OCI-M2 (cell line): ENCODE results near the gene AAMDC.
"Not testable (repeated sequence)": the region's sequence is repeated elsewhere in the genome, so short reads cannot be mapped to it uniquely, and the experiment has no call there.

Experiments used
- DNase-seq: peaks from one replicate; lab custom pipeline; 2025; ENCODE audit not compliant: unreplicated experiment; lab: John Stamatoyannopoulos, UW

AAMDC gene

DNA sequence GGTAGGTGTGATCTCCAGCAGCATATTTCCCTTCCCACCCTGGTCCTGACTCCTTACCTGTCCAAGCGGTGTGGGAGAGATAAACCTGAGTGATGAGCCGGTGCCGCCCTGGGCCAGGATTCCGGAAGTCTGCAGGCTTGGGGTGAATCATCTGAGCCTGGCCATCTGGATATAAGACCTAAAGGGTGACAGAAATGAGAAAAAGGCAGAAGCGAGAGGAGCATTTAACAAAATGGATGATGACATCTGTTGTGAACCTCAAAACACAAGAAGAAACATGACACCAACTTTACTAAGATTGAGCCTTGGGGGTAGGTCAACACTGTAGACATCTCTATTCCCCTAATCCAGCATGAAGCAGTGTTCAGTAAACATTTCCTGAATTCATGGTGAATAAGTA lies 62.8 kb downstream of the AAMDC start:
- no peak for DNase-seq

- DNase-seq: no peak
Measured at GRCh38 chr11:77884186-77884828, 63.4 kb downstream of the AAMDC start.

DNA sequence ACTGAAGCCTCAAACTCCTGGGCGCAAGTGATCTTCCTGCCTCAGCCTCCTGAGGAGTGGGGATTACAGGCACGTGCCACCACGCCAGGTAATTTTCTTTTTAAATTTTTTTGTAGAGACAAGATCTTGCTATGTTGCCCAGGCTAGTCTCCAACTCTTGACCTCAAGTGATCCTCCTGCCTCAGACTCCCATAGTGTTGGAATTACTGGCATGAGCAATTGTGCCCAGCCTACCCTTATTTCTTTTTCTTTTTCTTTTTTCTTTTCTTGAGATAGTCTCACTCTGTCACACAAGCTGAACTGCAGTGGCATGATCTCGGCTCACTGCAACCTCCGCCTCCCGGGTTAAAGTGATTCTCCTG lies 63.9 kb downstream of the AAMDC start:
- no peak for DNase-seq

DNA sequence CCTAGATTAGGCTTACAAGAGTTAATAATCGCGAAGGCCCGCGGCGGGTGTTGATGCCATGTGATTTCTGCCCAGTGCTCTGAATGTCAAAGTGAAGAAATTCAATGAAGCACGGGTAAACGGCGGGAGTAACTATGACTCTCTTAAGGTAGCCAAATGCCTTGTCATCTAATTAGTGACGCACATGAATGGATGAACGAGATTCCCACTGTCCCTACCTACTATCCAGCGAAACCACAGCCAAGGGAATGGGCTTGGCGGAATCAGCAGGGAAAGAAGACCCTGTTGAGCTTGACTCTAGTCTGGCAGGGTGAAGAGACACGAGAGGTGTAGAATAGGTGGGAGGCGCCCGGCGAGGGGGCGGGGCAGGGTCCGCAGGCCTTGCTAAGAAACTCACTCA lies 65.5 kb downstream of the AAMDC start:
- no peak for DNase-seq

- DNase-seq: not testable (repeated sequence)
Measured at GRCh38 chr11:77889045-77889444, 68.1 kb downstream of the AAMDC start.

DNA sequence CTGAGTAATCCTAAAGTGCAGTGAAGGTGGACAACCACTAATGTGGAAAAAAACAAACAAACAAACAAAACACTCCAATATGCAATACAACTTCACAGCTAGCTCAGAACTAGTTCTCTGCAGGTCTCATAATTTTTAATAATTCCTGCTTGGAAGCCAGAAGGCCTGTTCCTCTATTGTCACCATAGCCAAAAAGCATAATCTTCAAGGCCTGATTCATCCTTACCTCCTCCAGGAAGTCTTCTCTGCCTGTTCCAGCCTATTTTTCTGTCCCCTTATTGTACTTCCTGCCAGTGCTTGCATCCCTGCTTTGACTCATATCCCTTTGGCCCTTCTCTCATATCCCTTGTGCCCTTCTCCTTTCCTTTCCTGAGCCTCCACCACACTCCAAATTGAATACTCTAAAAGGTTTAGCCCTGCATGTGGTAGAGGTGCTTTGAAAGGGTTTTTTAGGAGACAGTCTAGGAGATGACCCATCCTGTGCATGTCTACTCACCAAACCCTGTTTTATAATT lies 69.2 kb downstream of the AAMDC start:
- not testable (repeated sequence) for DNase-seq

GRCh38 chr11:77890619-77891056 lies 69.7 kb downstream of the AAMDC start:
- DNase-seq: not testable (repeated sequence)

DNA sequence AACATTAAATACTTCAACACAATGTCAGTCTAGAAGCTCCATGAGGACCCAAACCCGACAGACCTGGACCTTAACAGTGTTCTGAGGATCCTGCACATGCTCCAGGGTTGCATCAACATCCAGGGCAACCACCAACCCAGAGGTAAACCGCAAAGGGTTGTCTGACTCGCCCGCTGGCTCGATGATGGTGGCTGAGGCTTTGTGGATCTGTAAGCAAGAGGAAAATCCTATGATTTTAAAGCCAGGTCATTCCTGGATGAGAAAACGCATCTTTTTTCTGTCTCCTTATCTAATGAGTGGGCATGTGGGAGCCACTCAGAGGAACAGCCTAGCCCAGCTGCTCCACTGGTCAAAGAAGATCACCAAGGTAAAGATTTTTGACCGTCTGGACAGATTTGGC lies 70.3 kb downstream of the AAMDC start:
- DNase-seq: not testable (repeated sequence)

GRCh38 chr11:77891703-77892102 lies 70.8 kb downstream of the AAMDC start:
- not testable (repeated sequence) for DNase-seq

GRCh38 chr11:77894949-77895348 lies 74.0 kb downstream of the AAMDC start:
- not testable (repeated sequence) for DNase-seq

DNA sequence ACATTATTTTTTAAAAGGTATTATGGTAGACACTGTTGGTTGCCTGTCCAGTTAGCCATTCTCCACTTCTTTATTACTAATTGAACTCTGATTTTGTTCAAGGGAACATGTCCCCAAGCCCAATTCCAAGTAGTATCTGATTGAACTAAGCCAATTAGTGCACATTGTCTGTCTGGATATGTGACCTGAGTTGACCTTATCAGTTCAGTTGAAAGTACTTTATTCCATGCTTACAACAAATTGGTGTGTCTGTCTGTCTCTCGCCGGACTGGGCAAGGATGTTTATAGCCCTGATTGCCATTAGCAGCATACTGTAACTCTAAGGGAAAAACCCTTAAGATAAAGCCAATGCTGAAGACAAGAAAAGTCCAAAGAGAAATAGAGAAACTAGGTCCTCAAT lies 87.9 kb downstream of the AAMDC start:
- no peak for DNase-seq

DNA sequence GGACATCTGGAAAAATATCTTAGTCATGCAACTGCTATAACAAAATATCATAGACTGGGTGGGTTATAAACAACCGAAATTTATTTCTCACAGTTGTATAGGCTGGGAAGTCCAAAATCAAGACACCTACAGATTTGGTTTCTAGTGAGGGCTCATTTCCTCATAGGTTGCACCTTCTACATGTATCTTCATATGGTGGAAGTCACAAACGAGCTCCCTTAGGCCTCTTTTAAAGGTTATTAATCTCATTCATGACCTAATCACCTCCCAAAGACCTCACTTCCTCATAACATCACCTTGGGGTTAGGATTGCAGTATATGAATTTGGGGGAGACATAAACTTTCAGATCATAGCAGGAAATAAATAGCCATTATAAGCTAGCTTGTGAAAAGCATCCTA lies 88.3 kb downstream of the AAMDC start:
- DNase-seq: no peak

DNA sequence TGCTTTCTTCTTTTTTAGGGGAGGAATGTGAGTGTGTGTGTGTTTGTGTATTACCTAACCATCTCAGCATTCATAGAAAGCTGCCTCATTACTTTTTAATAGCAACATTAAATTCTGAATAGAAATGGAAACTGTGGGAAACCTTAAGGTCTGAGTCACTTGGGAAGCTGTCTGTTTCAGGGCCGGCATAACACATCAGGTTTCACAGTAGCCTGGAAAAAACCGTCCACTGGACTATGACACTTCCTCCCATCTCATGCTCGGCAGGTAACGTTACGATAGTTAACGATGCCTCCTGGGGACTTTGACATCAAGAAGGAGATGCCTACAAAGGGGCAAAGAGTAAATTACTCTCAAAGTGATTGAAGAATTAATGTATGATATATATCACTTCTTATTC lies 89.9 kb downstream of the AAMDC start:
- DNase-seq: not testable (repeated sequence)

DNA sequence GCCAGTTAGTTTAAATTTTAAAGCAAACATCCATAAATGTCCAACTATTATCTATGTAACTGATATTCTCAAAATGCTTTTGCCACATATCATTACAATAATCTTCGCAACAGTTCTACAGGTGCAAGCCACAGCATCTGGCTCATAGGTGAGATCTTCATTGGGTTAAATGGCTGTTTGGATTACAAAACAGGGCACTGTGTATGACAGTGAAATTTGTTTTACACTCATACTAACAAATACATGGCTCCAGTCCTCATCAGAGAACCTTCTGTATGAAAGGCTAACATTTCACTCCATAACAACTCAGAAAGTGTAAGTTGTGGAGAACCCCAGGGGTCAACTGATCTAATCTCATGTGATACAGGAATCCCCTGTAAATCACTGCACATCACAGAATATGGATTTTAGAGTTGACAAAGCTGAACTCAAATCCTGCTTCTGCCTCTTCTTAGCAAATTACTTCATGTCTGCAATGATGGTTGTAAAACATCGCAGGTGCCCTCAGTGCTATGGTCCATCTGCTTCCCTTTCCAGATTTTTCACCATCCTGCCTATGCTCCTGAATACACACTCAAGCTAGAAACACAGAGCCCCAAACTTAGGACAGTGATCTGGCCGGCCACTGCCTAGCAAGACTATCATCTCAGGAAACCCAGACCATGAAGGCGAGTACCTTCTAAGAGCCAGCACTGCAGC lies 92.8 kb downstream of the AAMDC start:
- DNase-seq: not testable (repeated sequence)

DNA sequence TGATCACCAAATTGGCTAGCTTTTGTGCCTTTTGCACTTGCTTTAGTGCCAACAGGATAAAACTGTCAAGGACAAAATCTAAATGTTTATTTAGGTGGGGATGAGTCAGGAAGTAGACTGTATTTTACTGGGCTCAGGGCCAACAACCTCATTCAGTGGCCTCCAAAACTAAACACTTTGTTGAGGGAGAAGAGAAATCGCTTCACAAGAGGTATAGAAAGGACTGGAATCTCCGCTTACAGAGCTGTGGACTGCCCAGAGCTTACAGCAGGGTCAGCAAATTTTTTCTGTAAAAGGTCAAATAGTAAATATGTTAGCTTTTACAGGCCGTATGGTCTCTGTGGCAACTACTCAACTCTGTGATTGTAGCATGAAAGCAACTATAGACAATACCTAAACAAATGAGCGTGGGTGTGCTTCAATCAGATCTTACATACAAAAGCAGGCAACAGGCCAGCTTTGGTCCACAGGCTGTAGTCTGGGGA lies 93.4 kb downstream of the AAMDC start:
- not testable (repeated sequence) for DNase-seq

GRCh38 chr11:77917713-77918112 lies 96.8 kb downstream of the AAMDC start:
- DNase-seq: not testable (repeated sequence)
